Measurements from ENCODE around the gene TEX44.

The TEX44 gene

DNA sequence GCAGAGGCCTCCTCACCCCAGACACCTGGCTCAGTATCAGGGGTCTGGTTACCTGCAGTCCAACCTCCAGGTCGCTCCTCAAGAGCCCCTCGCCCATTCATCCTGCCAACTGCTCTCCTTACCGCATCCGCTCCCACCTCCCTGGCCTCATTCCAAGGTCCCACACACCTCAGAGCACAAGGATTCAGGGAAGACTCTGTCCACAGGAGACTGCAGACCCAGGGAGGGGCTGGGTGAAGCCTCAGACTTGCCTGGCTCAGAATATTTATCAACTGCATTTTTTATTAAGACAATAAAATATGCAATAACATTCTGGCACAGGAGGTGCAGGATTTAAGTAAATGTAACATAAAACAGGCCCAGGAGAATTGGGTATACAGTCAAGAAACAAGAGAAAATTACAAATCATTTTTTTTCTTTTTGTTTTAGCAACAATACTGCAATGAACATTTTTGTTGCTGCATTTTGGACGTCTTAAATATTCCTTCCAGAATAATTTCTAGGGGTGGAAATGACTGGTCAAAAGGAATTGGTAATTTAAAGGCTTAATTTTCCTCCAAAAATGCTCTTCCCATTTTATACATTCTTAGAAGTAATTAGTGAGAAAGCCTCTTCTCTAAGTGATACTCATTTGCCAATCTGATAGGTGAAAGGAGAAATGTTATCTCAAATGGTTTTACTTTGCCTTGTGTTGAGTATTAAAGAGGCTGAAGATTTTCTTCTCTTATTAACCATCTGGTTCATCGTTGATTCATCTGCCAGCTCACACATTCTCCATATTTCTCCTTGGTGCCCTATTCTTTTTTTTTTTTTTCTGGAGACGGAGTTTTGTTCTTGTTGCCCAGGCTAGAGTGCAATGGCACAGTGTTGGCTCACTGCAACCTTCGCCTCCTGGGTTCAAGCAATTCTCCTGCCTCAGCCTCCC is 42.5 kb downstream of the TEX44 start:
- no peak for DNase-seq (ENCODE audit: low spot score)

DNA sequence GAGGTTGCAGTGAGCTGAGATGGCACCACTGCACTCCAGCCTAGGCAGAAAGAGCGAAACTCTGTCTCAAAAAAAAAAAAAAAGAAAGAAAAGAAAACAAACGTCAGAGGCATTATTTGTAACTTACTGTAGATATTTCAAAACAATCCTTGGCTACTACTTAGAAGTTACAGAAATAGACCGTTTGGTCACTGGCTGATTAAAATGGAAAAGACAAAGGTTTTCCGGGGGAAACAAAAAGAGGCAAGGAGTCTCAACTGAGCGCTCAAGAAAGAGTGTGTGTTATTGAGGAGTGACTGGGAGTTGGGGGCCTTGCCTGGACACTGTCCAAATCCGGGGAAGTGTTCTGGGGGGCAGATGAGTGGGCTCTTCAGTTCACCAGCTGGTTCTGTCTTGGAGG is 47.6 kb downstream of the TEX44 start:
- no peak for DNase-seq (ENCODE audit: low spot score)

DNA sequence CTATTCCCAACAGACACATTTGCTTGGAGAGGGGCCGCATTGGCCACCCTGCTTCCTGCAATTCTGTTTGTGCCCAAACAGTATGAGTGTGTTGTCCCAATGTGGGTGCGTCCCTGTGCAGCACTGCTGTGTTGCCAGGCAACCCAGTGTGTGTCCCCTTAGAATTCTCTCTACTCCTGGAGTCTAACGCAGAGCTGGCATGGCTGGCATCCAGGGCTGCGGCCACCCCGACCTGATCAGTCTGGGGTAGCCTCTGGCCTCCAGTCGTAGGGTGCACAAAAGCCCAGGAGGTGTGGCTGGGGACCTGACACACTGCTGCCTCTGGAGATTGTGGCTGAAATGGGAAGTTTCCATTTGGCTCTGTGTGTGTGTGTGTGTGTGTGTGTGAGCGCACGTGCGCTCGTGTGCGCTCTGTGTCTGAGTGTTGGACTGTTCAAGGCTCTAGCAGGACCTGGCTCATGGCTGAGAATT is 48.0 kb downstream of the TEX44 start:
- no peak for DNase-seq (ENCODE audit: low spot score)

- peak; percentile 95 for DNase-seq (ENCODE audit: low spot score)
These were observed 50.2 kb downstream of the TEX44 start for GRCh38 chr2:231642631-231643494.

DNA sequence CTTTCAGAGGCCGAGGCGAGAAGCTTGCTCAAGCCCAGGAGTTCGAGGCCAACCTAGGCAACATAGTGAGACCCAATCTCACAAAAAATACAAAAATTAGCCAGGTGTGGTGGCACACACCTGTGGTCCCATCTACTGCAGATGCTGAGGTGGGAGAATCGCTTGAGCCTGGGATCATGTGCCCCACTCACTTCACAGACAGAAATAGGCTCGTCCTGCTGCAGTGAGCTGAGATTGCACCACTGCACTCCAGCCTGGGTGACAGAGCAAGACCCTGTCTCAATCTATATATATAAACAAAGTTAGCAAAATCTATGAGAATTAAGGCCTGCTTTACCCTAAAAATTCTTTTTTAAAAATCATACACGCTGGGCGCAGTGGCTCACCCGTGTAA is 50.8 kb downstream of the TEX44 start:
- DNase-seq (ENCODE audit: low spot score): no peak
